Activated CD4-positive, alpha-beta memory T cell treated with anti-CD3 and anti-CD28 coated beads, Interleukin-2, amount 10 ng/mL, durations not matched to agents 7 days and 5 days (primary cell): ENCODE results near the gene SH3BP4. TPM values are rescaled to one million over a fixed set of nuclear protein-coding genes. Genes with fewer than 3 reads are reported as not detected.

Experiments used
- CTCF ChIA-PET: fragments of 350-600 bp; sonication (Branson Sonifier 250); formaldehyde crosslinking; loops from one replicate; lab custom pipeline; 2021; ENCODE audit warnings: antibody characterized with exemption, inconsistent platforms; lab: Charles Lee
- POLR2A ChIA-PET: fragments of 350-600 bp; sonication (Branson Sonifier 250); formaldehyde crosslinking; loops from one replicate; lab custom pipeline; 2021; ENCODE audit warnings: antibody characterized with exemption; lab: Charles Lee
- DNase-seq: peaks from one replicate; pipeline ENCODE4 v3.0.0-alpha.2; 2020
- H3K27ac Mint-ChIP-seq: one replicate; pipeline ENCODE4 v1.8.0; 2021; ENCODE audit warnings: mild to moderate bottlenecking, mixed read lengths
- H3K27me3 Mint-ChIP-seq: one replicate; pipeline ENCODE4 v1.8.0; 2021; ENCODE audit warnings: mixed read lengths
- H3K36me3 Mint-ChIP-seq: one replicate; pipeline ENCODE4 v1.8.0; 2021; ENCODE audit warnings: low read depth, mixed read lengths
- H3K4me1 Mint-ChIP-seq: one replicate; pipeline ENCODE4 v1.8.0; 2021; ENCODE audit warnings: mixed read lengths
- H3K4me3 Mint-ChIP-seq: one replicate; pipeline ENCODE4 v1.8.0; 2021; ENCODE audit warnings: mild to moderate bottlenecking, mixed read lengths
- H3K9me3 Mint-ChIP-seq: one replicate; pipeline ENCODE4 v1.8.0; 2021; ENCODE audit warnings: mixed read lengths
- total RNA-seq, 2 experiments: library from RNA; stranded (reverse); gene quantifications; one replicate each; pipeline ENCODE4 v1.2.3, GENCODE V29; 2021

The SH3BP4 gene
- total RNA-seq, 2 experiments from 2014 or later = 0.08 TPM; not detected in 1

- ChIA-PET POLR2A (no interaction called here), CTCF (no interaction called here)
- DNase-seq = no peak
- no peaks in the 10 kb centered on the region for H3K9me3 Mint-ChIP-seq
- no peaks in the 10 kb centered on the region for H3K4me1 Mint-ChIP-seq
- no peaks in the 10 kb centered on the region for H3K36me3 Mint-ChIP-seq
- no peak overlapping the region for H3K4me3 Mint-ChIP-seq
- H3K27ac Mint-ChIP-seq = no peak overlapping the region
- no peaks in the 10 kb centered on the region for H3K27me3 Mint-ChIP-seq
These were observed 24.8 kb downstream of the SH3BP4 start for GRCh38 chr2:234976479-234977227.

GRCh38 chr2:234977228-234977679, 25.4 kb downstream of the SH3BP4 start:
- Mint-ChIP-seq H3K27ac (no peak overlapping the region), H3K4me1 (no peaks in the 10 kb centered on the region), H3K27me3 (no peaks in the 10 kb centered on the region), H3K36me3 (no peaks in the 10 kb centered on the region), H3K9me3 (no peaks in the 10 kb centered on the region), H3K4me3 (no peak overlapping the region)
- POLR2A ChIA-PET = no interaction called here
- CTCF ChIA-PET = no interaction called here
- DNase-seq = no peak

- Mint-ChIP-seq H3K4me3 (no peak overlapping the region), H3K9me3 (no peaks in the 10 kb centered on the region), H3K36me3 (no peaks in the 10 kb centered on the region), H3K4me1 (no peaks in the 10 kb centered on the region), H3K27ac (no peak overlapping the region), H3K27me3 (no peaks in the 10 kb centered on the region)
- ChIA-PET CTCF (no interaction called here), POLR2A (no interaction called here)
- no peak for DNase-seq
These were observed 26.8 kb downstream of the SH3BP4 start for GRCh38 chr2:234978466-234979203.

DNA sequence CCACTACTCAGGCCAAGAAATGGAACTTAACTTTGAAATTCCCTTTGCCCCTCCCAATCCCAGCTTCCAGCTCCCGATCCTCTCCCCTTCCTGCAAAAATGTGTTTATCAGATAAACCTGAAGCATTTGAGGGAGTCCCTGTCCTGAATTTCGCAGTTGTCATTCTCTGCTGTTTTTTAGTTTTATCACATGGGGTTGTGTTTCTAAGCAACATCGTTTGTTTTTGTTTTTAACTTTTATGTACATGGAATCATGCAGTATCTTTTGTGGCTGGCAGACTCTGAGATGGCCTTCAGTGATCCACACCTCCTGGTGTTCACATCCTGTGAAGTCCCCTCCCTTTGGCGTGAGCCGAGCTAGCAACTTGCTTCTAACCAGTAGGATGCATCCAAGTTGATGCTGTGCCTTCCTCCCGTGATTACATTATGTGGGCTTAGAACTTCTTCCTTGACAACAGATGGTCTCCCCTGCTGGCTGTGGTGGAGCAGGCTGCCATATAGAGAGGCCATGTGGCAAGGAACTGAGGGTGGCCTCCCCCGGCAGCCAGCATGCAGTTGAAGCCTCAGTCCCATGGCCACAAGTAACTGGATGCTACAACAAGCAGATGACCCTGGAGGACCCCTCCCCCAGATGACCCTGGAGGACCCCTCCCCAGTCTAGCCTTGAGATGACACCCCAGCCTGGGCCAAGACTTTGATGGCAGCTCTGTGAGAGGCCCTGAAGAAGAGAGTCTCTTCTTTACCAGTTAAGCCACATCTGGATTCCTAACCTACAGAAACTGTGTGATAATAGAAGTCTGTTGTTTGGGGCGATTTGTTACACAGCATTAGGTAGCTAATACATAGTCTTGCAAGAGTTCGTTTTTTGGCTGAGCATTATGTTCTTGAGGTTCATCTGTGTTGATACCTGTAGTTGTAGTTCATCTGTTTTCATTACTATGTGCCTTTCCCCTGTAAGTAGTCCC, 27.7 kb downstream of the SH3BP4 start:
- POLR2A ChIA-PET = no interaction called here
- Mint-ChIP-seq H3K4me3 (no peak overlapping the region), H3K4me1 (no peaks in the 10 kb centered on the region), H3K36me3 (no peaks in the 10 kb centered on the region), H3K27ac (no peak overlapping the region), H3K27me3 (no peaks in the 10 kb centered on the region), H3K9me3 (no peaks in the 10 kb centered on the region)
- CTCF ChIA-PET = no interaction called here
- no peak for DNase-seq

GRCh38 chr2:234980451-234981187, 28.8 kb downstream of the SH3BP4 start:
- CTCF ChIA-PET = no interaction called here
- H3K27me3 Mint-ChIP-seq = no peaks in the 10 kb centered on the region
- no peaks in the 10 kb centered on the region for H3K9me3 Mint-ChIP-seq
- H3K27ac Mint-ChIP-seq = no peak overlapping the region
- H3K4me1 Mint-ChIP-seq = no peaks in the 10 kb centered on the region
- no peaks in the 10 kb centered on the region for H3K36me3 Mint-ChIP-seq
- POLR2A ChIA-PET = no interaction called here
- no peak for DNase-seq
- H3K4me3 Mint-ChIP-seq = no peak overlapping the region

GRCh38 chr2:234981197-234982095, 29.6 kb downstream of the SH3BP4 start:
- Mint-ChIP-seq H3K9me3 (no peaks in the 10 kb centered on the region), H3K27ac (no peak overlapping the region), H3K4me1 (no peaks in the 10 kb centered on the region), H3K27me3 (no peaks in the 10 kb centered on the region), H3K36me3 (no peaks in the 10 kb centered on the region), H3K4me3 (no peak overlapping the region)
- no peak for DNase-seq
- ChIA-PET CTCF (no interaction called here), POLR2A (no interaction called here)

- CTCF ChIA-PET = interaction anchor here (0.6 kb wide), 1 partner anchor 380 kb away, joined by 4 read pairs; no protein-coding TSS in a partner anchor
- H3K4me1 Mint-ChIP-seq = no peaks in the 10 kb centered on the region
- no peak overlapping the region for H3K27ac Mint-ChIP-seq
- no peak overlapping the region for H3K4me3 Mint-ChIP-seq
- no peak for DNase-seq
- H3K36me3 Mint-ChIP-seq = no peaks in the 10 kb centered on the region
- POLR2A ChIA-PET = no interaction called here
- H3K9me3 Mint-ChIP-seq = no peaks in the 10 kb centered on the region
- H3K27me3 Mint-ChIP-seq = no peaks in the 10 kb centered on the region
These were observed 30.4 kb downstream of the SH3BP4 start for GRCh38 chr2:234982096-234982834.

- H3K27me3 Mint-ChIP-seq = no peaks in the 10 kb centered on the region
- no peak overlapping the region for H3K4me3 Mint-ChIP-seq
- no peak overlapping the region for H3K27ac Mint-ChIP-seq
These were observed 31.4 kb downstream of the SH3BP4 start for GRCh38 chr2:234983011-234983726.

GRCh38 chr2:234985608-234986245, 33.9 kb downstream of the SH3BP4 start:
- Mint-ChIP-seq H3K4me3 (no peak overlapping the region), H3K27me3 (no peaks in the 10 kb centered on the region), H3K36me3 (no peaks in the 10 kb centered on the region), H3K9me3 (no peaks in the 10 kb centered on the region), H3K27ac (no peak overlapping the region), H3K4me1 (no peaks in the 10 kb centered on the region)
- CTCF ChIA-PET = no interaction called here
- POLR2A ChIA-PET = no interaction called here
- DNase-seq = no peak

More at GRCh38 chr2:234983011-234983726, 31.4 kb downstream of the SH3BP4 start:
- no peak for DNase-seq
- Mint-ChIP-seq H3K4me1 (no peaks in the 10 kb centered on the region), H3K9me3 (no peaks in the 10 kb centered on the region), H3K36me3 (no peaks in the 10 kb centered on the region)
- POLR2A ChIA-PET = no interaction called here
- CTCF ChIA-PET = interaction anchor here (0.6 kb wide), 1 partner anchor 381 kb away, joined by 4 read pairs; no protein-coding TSS in a partner anchor

GRCh38 chr2:234986390-234986789, 34.6 kb downstream of the SH3BP4 start:
- ChIA-PET CTCF (no interaction called here), POLR2A (no interaction called here)
- H3K4me3 Mint-ChIP-seq = no peak overlapping the region
- H3K27me3 Mint-ChIP-seq = no peaks in the 10 kb centered on the region
- DNase-seq = no peak
- H3K27ac Mint-ChIP-seq = no peak overlapping the region
- no peaks in the 10 kb centered on the region for H3K9me3 Mint-ChIP-seq
- H3K4me1 Mint-ChIP-seq = no peaks in the 10 kb centered on the region
- no peaks in the 10 kb centered on the region for H3K36me3 Mint-ChIP-seq
